ENCODE data around the gene OTOF.

Gene OTOF

DNA sequence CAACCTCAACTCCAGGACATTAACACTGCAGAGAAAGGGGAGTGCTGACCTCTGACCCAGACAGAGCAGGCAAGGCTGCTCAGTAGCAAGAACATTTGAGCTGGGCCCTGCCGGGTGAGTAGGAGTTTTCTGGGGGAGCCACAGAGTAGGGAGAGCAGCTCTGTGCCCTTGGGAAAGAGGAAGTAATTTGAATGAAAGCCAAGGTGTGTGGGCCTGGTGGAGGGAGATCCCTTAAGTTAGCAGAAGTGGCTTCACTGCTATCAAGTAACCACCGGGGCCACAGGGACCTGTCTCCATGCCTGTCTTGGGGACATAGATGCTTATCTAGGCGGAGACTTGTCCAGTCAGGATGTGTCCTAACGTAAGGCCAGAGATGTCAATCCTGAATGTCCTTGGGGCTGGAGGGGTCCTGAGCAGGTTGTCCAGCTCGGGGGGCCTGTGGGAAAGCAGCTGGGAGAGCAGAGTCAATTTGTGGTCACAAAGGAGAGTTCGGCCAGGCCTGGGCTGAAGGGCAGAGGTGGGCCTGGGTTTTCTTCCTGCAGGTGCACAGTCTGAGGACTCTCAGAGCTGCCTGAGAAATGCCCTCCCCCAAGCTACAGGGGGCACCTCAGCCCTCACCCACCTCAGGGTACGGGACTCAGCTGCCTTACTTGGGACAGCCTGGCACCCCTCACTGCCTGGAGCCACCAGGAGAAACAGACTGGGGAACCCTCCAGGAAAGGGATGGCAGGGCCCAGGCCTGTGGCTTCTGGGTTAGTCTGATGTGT is 15.0 kb upstream of the OTOF start:
- TF ChIP-seq ZFX (IDR thresholded peaks at IDR 0.05) (no peak), CTCF (conservative IDR thresholded peaks at IDR 0.05) (no peak)

DNA sequence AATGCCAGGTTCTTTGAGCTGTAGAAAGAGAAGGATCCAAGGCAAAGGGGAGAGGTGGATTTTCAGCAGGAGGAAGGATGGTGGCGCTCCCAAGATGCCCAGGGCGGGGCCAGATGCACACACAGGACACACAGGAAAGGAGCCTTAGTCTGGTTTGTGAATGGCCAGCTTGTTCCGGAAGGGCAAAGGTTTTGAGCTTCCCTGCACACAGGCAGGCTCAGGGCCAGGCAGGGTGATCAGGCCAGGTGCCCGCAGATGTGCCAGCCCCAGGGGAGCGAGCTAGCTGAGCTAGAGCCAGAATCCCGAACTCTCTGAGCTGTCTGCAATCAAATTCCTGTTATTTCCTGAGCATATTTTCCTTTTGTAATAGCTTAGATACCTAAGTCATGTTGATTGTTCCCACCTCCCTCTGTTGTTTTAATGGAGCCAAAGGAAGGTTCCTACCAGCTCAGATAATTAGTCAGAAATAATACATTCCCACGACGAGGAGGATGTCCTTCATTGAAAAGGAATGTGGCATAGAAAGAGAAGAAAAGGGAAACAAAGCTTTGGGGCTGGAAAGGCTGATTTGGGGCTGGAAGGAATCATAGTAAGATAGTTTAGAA is 13.7 kb upstream of the OTOF start:
- TF ChIP-seq CTCF (conservative IDR thresholded peaks at IDR 0.05) (no peak), ZFX (IDR thresholded peaks at IDR 0.05) (no peak)
- no peak overlapping the region for H3K27ac ChIP-seq

More for the DNA sequence above, 15.0 kb upstream of the OTOF start:
- no peak overlapping the region for H3K27ac ChIP-seq

DNA sequence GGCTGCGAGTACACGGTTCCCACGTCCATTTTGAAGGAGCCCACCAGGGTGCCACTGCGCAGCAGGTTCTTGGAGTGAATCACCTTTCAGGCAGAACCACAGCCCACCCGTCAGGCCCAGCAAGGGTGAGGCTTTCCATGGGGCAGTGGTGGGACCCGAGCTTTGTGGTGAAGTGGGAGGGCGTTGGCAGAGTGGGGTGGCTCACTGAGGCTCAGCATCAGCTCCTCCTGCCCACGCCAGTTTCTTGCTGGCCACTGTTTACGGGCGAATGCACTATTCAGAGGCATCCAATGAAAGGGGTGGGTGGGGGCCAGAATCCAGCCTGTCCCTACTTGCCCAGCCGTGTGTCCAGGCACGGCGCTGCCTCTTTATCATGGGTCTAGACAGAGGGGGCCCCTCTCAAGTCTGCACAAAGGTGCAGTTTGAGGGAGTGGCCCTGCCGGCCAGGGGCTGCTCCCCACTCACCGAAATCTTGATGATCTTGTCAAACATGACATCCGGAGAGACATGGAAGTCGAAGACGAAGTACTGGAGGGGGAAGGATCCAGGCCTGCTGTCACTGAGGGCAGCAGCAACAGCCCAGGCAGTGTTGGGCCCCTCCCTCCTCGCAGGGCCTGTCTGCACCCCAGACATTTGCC is 11.4 kb upstream of the OTOF start:
- no peak overlapping the region for H3K27ac ChIP-seq
- TF ChIP-seq CTCF (conservative IDR thresholded peaks at IDR 0.05) (no peak), ZFX (IDR thresholded peaks at IDR 0.05) (no peak)

DNA sequence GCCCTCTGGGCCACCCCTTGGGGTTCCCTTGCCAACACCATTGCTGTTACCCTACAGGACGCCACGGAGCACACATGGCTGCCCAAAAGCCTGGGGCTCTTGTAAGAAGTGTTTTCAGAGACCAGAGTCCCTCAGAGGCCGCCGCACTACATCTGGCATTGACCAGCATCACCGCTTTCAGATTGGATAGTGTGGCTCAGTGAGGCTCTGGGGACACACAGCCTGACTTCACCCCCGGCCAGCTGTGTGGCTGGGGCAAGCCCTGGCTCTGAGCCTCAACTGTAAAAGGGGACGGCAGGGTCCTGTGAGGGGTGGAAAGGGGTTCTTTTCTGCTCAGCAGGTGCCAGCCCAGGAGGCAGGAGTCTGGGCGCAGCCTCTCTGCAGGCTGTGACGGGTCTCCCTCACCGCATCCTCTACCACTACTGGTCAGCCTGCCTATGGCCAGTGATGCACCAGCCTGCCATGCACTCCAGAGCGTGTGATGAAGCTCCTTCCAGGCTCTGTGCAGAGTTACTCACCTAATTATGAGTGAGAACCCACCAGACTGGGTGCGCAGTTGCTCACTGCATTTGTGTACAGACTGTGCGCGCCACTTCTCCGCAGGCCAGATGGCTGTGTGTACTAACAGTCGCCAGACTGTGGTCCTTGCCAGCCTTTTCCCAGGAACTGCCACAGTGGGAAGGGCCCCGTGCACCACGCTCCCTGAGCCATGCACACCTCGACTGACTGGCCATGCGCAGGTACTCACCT is 10.7 kb upstream of the OTOF start:
- H3K27ac ChIP-seq = no peak overlapping the region
- TF ChIP-seq ZFX (IDR thresholded peaks at IDR 0.05) (no peak), CTCF (conservative IDR thresholded peaks at IDR 0.05) (no peak)

GRCh38 chr2:26487192-26487591 is 9.3 kb upstream of the OTOF start:
- H3K27ac ChIP-seq = no peak overlapping the region
- no peak for TF ChIP-seq ZFX (IDR thresholded peaks at IDR 0.05)

GRCh38 chr2:26486789-26487188 is 8.9 kb upstream of the OTOF start:
- no peak overlapping the region for H3K27ac ChIP-seq
- TF ChIP-seq CTCF (conservative IDR thresholded peaks at IDR 0.05) (no peak), ZFX (IDR thresholded peaks at IDR 0.05) (no peak)

- no peak overlapping the region for H3K27ac ChIP-seq
- TF ChIP-seq CTCF (conservative IDR thresholded peaks at IDR 0.05) (no peak), ZFX (IDR thresholded peaks at IDR 0.05) (no peak)
These were observed 7.9 kb upstream of the OTOF start for GRCh38 chr2:26485725-26486418.

Data from C4-2B (cell line).